H1 (cell line): ENCODE data around the gene ARMC6. TPM values are rescaled to one million over a fixed set of nuclear protein-coding genes. Genes with fewer than 3 reads are reported as not detected.

Source experiments
- CTCF ChIA-PET: fragments of 300-600 bp; sonication (Branson Sonifier 250); formaldehyde crosslinking; loops from one replicate; lab custom pipeline; 2021; ENCODE audit not compliant: partially characterized antibody; lab: Charles Lee
- POLR2A ChIA-PET: fragments of 300-600 bp; sonication (Branson Sonifier 250); formaldehyde crosslinking; loops from one replicate; lab custom pipeline; 2021; ENCODE audit warnings: inconsistent platforms; ENCODE audit not compliant: partially characterized antibody; lab: Charles Lee
- DNase-seq, 2 experiments: peaks; one replicate each; pipeline versions ENCODE4 v3.0.0 to v3.0.0-alpha.2; 2010 to 2022; ENCODE audit warnings: low spot score in 2 of 2, low read depth in 1 of 2, mixed read lengths in 1 of 2
- FAIRE-seq: peaks from 2 replicates; lab custom pipeline; 2011; peaks lifted over from hg19 to GRCh38; lab: Jason Lieb, UNC
- H2AFZ ChIP-seq: 2 replicates; pipeline ENCODE4 v1.8.1; 2012; ENCODE audit warnings: low read length, inconsistent platforms
- H2AK5ac ChIP-seq: 2 replicates; pipeline ENCODE4 v1.6.1; 2013; ENCODE audit warnings: low read depth, low read length
- H2BK120ac ChIP-seq: replicated peaks from 2 replicates; pipeline ENCODE3; 2013; ENCODE audit warnings: low read depth, low read length, inconsistent platforms
- H2BK12ac ChIP-seq: 2 replicates; pipeline ENCODE4 v1.6.1; 2013; ENCODE audit warnings: low read depth, low read length
- H2BK15ac ChIP-seq: 2 replicates; pipeline ENCODE4 v1.6.1; 2013; ENCODE audit warnings: low read length
- H2BK20ac ChIP-seq: 2 replicates; pipeline ENCODE4 v1.6.1; 2013; ENCODE audit warnings: low read length
- H2BK5ac ChIP-seq: 2 replicates; pipeline ENCODE4 v1.6.1; 2013; ENCODE audit warnings: low read depth, low read length
- H3K14ac ChIP-seq: 2 replicates; pipeline ENCODE4 v1.6.1; 2013; ENCODE audit warnings: inconsistent platforms; ENCODE audit not compliant: insufficient read length
- H3K18ac ChIP-seq: 2 replicates; pipeline ENCODE4 v1.6.1; 2013; ENCODE audit warnings: low read length; ENCODE audit errors: extremely low read depth
- H3K23ac ChIP-seq: 2 replicates; pipeline ENCODE4 v1.6.1; 2013; ENCODE audit warnings: inconsistent platforms; ENCODE audit not compliant: insufficient read length
- H3K23me2 ChIP-seq: 2 replicates; pipeline ENCODE4 v1.6.1; 2013; ENCODE audit warnings: low read depth, low read length
- H3K27ac ChIP-seq: 2 replicates; pipeline ENCODE4 v1.6.1; 2011; ENCODE audit warnings: low read depth, low read length, inconsistent platforms
- H3K27me3 ChIP-seq, 4 experiments: replicated peaks in 1 of 4; 1 replicate in 1 of 4; 2 replicates in 3 of 4; pipeline versions ENCODE4 v1.6.1 to v1.8.1; 2011 to 2013; ENCODE audit warnings: low read length in 3 of 4, mild to moderate bottlenecking in 3 of 4, inconsistent platforms in 2 of 4, mixed read lengths in 2 of 4, moderate library complexity in 1 of 4; ENCODE audit not compliant: control insufficient read depth in 3 of 4, insufficient read depth in 3 of 4; ENCODE audit errors: extremely low read depth in 1 of 4
- H3K36me3 ChIP-seq, 4 experiments: 2 replicates each; pipeline versions ENCODE4 v1.6.1 to v1.8.1; 2011 to 2013; ENCODE audit warnings: mild to moderate bottlenecking in 4 of 4, low read length in 3 of 4, moderate library complexity in 2 of 4, control low read depth in 1 of 4, inconsistent platforms in 1 of 4; ENCODE audit not compliant: insufficient read depth in 4 of 4, control insufficient read depth in 2 of 4
- H3K4ac ChIP-seq: replicated peaks from 2 replicates; pipeline ENCODE3; 2013; ENCODE audit warnings: low read length, low read depth, mixed read lengths, inconsistent platforms; ENCODE audit not compliant: insufficient read length
- H3K4me1 ChIP-seq, 4 experiments: replicated peaks in 1 of 4; 1 replicate in 1 of 4; 2 replicates in 3 of 4; pipeline versions ENCODE4 v1.6.1 to v1.8.1; 2011 to 2013; ENCODE audit warnings: low read length in 3 of 4, inconsistent platforms in 2 of 4, mixed read lengths in 1 of 4; ENCODE audit not compliant: insufficient read depth in 4 of 4, control insufficient read depth in 3 of 4
- H3K4me2 ChIP-seq, 2 experiments: 2 replicates each; pipeline versions ENCODE4 v1.6.1 to v1.8.1; 2011 to 2013; ENCODE audit warnings: low read depth in 2 of 2, low read length in 2 of 2, control low read depth in 1 of 2, inconsistent platforms in 1 of 2, mild to moderate bottlenecking in 1 of 2; ENCODE audit not compliant: insufficient read depth in 1 of 2
- H3K4me3 ChIP-seq, 4 experiments: fragments of 200-600, 300-600 bp in 1 of 4; sonication (generic), shearing (Covaris generic), sonication (Bioruptor Twin) in 1 of 4; 2 replicates each; pipeline versions ENCODE4 v1.5.1 to v1.8.1; 2011 to 2016; ENCODE audit warnings: low read length in 4 of 4, low read depth in 3 of 4, control low read depth in 2 of 4, inconsistent platforms in 2 of 4, mild to moderate bottlenecking in 2 of 4, mixed read lengths in 1 of 4, moderate library complexity in 1 of 4; ENCODE audit not compliant: insufficient read depth in 2 of 4; ENCODE audit errors: extremely low read depth in 1 of 4
- H3K56ac ChIP-seq: replicated peaks from 2 replicates; pipeline ENCODE3; 2013; ENCODE audit warnings: low read depth, mild to moderate bottlenecking, mixed read lengths, low read length, inconsistent platforms; ENCODE audit not compliant: insufficient read length
- H3K79me1 ChIP-seq: 2 replicates; pipeline ENCODE4 v1.6.1; 2013; ENCODE audit warnings: low read depth, low read length, control low read depth
- H3K79me2 ChIP-seq, 2 experiments: 2 replicates each; pipeline versions ENCODE4 v1.6.1 to v1.8.1; 2012 to 2013; ENCODE audit warnings: low read length in 2 of 2, mild to moderate bottlenecking in 2 of 2, inconsistent platforms in 1 of 2; ENCODE audit not compliant: insufficient read depth in 2 of 2, control insufficient read depth in 1 of 2
- H3K9ac ChIP-seq, 4 experiments: replicated peaks in 1 of 4; 1 replicate in 1 of 4; 2 replicates in 3 of 4; pipeline versions ENCODE4 v1.6.1 to v1.8.1; 2011 to 2013; ENCODE audit warnings: low read depth in 3 of 4, low read length in 3 of 4, control low read depth in 2 of 4, mild to moderate bottlenecking in 2 of 4, moderate library complexity in 2 of 4, inconsistent platforms in 1 of 4; ENCODE audit errors: extremely low read depth in 1 of 4
- H3K9me3 ChIP-seq, 2 experiments: 2 replicates each; pipeline versions ENCODE4 v1.6.1 to v1.8.1; 2012 to 2013; ENCODE audit warnings: mild to moderate bottlenecking in 2 of 2, moderate library complexity in 2 of 2, control low read depth in 1 of 2, inconsistent platforms in 1 of 2, low read depth in 1 of 2, low read length in 1 of 2, mixed read lengths in 1 of 2; ENCODE audit not compliant: insufficient read depth in 2 of 2
- H4K20me1 ChIP-seq, 2 experiments: replicated peaks in 1 of 2; 2 replicates each; pipeline versions ENCODE3 to v1.8.1; 2011 to 2013; ENCODE audit warnings: inconsistent platforms in 2 of 2, low read length in 2 of 2, mild to moderate bottlenecking in 1 of 2; ENCODE audit not compliant: insufficient read depth in 2 of 2, control insufficient read depth in 1 of 2
- H4K5ac ChIP-seq: 2 replicates; pipeline ENCODE4 v1.6.1; 2013; ENCODE audit warnings: low read length, low read depth, mixed read lengths, inconsistent platforms; ENCODE audit not compliant: insufficient read length
- H4K8ac ChIP-seq: 2 replicates; pipeline ENCODE4 v1.8.0; 2013; ENCODE audit warnings: mild to moderate bottlenecking, moderate library complexity, low read length, inconsistent platforms; ENCODE audit not compliant: insufficient read depth; ENCODE audit errors: extremely low read depth
- H4K91ac ChIP-seq: replicated peaks from 2 replicates; pipeline ENCODE3; 2013; ENCODE audit warnings: low read length, mixed read lengths, inconsistent platforms; ENCODE audit not compliant: insufficient read length
- CBX5 ChIP-seq: fragments of 300-800, 300-1000 bp; sonication (generic); IDR thresholded peaks from 2 replicates; pipeline ENCODE4 v1.7.1; 2016; ENCODE audit warnings: antibody characterized with exemption, low read length, low read depth
- CREB1 ChIP-seq: IDR thresholded peaks from 2 replicates; pipeline ENCODE4 v1.6.1; 2012; ENCODE audit warnings: inconsistent platforms
- E2F6 ChIP-seq: IDR thresholded peaks from 2 replicates; pipeline ENCODE4 v1.6.1; 2012; ENCODE audit warnings: inconsistent platforms
- EP300 ChIP-seq, 2 experiments: IDR thresholded peaks; 1 replicate in 1 of 2; 2 replicates in 1 of 2; pipeline ENCODE4 v1.6.1; 2011 to 2012; ENCODE audit warnings: low read depth in 2 of 2, low read length in 2 of 2, mild to moderate bottlenecking in 2 of 2, borderline replicate concordance in 1 of 2, inconsistent platforms in 1 of 2, moderate library complexity in 1 of 2
- FOSL1 ChIP-seq: IDR thresholded peaks from 2 replicates; pipeline ENCODE4 v1.6.1; 2011; ENCODE audit warnings: mild to moderate bottlenecking, low read depth, low read length, moderate library complexity; ENCODE audit not compliant: insufficient read depth
- HDAC6 ChIP-seq: IDR thresholded peaks from one replicate; pipeline ENCODE4 v1.7.1; 2012; ENCODE audit warnings: low read depth, mild to moderate bottlenecking, inconsistent platforms, low read length, moderate library complexity
- MAFK ChIP-seq: IDR thresholded peaks from 2 replicates; pipeline ENCODE4 v1.6.1; 2012; ENCODE audit warnings: low read depth, mild to moderate bottlenecking, improper control_type of control experiment, low read length
- SAP30 ChIP-seq: fragments of 300-600 bp; sonication (generic); IDR thresholded peaks from 2 replicates; pipeline ENCODE4 v1.7.1; 2012; ENCODE audit warnings: low read length, moderate library complexity, mild to moderate bottlenecking, inconsistent platforms; ENCODE audit not compliant: insufficient read depth, insufficient replicate concordance
- WGBS, 2 experiments: shearing (Covaris generic) in 1 of 2; methylation state at CpG; one replicate each; pipeline versions ENCODE4 v1.1.6 to v1.1.7; 2013 to 2015; ENCODE audit warnings: low lambda C conversion rate in 2 of 2, mixed read lengths in 2 of 2, inconsistent platforms in 1 of 2, low coverage in 1 of 2, missing lambda C conversion rate in 1 of 2; ENCODE audit not compliant: insufficient replicate concordance in 2 of 2, insufficient coverage in 1 of 2, insufficient read length in 1 of 2; ENCODE audit errors: extremely low coverage in 1 of 2, missing lambda C conversion rate in 1 of 2; 5-methylcytosine and 5-hydroxymethylcytosine counted together
- polyA plus RNA-seq, 7 experiments: library from polyadenylated mRNA; depleted of rRNA in 3 of 7; stranded (reverse) in 5 of 7; unstranded in 2 of 7; fragments of >200 nt in 5 of 7; fragments of 200-250 nt in 2 of 7; gene quantifications; 1 replicate in 5 of 7; 2 replicates in 1 of 7; 4 replicates in 1 of 7; pipeline versions ENCODE4 v1.2.1 to v1.2.3, GENCODE V29; 2011 to 2013; ENCODE audit warnings: missing spikeins in 2 of 7, mixed read lengths in 2 of 7
- total RNA-seq: library from RNA; stranded (reverse); fragmentation: NEBNext Ultra II Directional; extraction: Animal tissue kit (Norgen Biotek cat#: 25700); gene quantifications from 2 replicates; pipeline ENCODE4 v1.2.1, GENCODE V29; 2021

The ARMC6 gene
- total and polyA plus RNA-seq, 2 of the 8 experiments (the other 6 are each of a cell fraction or from before 2014, with no cell fraction given), result 67.1 to 68.3 TPM

- no peak overlapping the region for H3K4ac ChIP-seq
- no peak overlapping the region for H3K4me3 ChIP-seq
- H2BK5ac ChIP-seq, result no peak overlapping the region
- H4K5ac ChIP-seq, result no peak overlapping the region
- no peak overlapping the region for H2BK15ac ChIP-seq
- H2BK120ac ChIP-seq, result no peak overlapping the region
- H3K56ac ChIP-seq, result no peak overlapping the region
- ChIA-PET POLR2A (interaction anchor here (0.7 to 6.4 kb wide), 5 partner anchors 9 to 14 kb away, joined by 3 to 26 read pairs (median 4); no protein-coding TSS in a partner anchor), CTCF (interaction anchor here (0.7 to 3.0 kb wide), 4 partner anchors 15 to 105 kb away, joined by 4 to 9 read pairs (median 4); no protein-coding TSS in a partner anchor)
- peaks cover 2 to 10% of the 10 kb centered on the region in 2 experiments for H4K20me1 ChIP-seq
- no peak overlapping the region for H3K27ac ChIP-seq
- whole genome bisulfite sequencing, 2 experiments, result 94% methylated on average over 5 of the region's 5 CpGs; no CpG with 5 or more reads in 1 of the 2 experiments
- no peaks in the 10 kb centered on the region for H3K4me1 ChIP-seq
- H2AFZ ChIP-seq, result no peak overlapping the region
- no peak overlapping the region for H3K23ac ChIP-seq
- H3K9me3 ChIP-seq, result no peaks in the 10 kb centered on the region
- no peak for DNase-seq
- no peaks in the 10 kb centered on the region for H3K27me3 ChIP-seq
- H4K8ac ChIP-seq, result no peak overlapping the region
- no peaks in the 10 kb centered on the region for H3K79me2 ChIP-seq
- H2BK12ac ChIP-seq, result no peak overlapping the region
- H3K23me2 ChIP-seq, result no peaks in the 10 kb centered on the region; the same call in 1 of the 2 replicates
- H3K14ac ChIP-seq, result no peak overlapping the region
- H4K91ac ChIP-seq, result no peak overlapping the region
- FAIRE-seq, result no peak
- H3K79me1 ChIP-seq, result no peaks in the 10 kb centered on the region; the same call in 1 of the 2 replicates
- H3K36me3 ChIP-seq, result peaks cover 20 to 66% (median 51%) of the 10 kb centered on the region in 4 experiments
- no peak overlapping the region for H3K18ac ChIP-seq
- no peak overlapping the region for H2AK5ac ChIP-seq
- H3K4me2 ChIP-seq, result no peak overlapping the region
- H3K9ac ChIP-seq, result no peak overlapping the region
- no peak overlapping the region for H2BK20ac ChIP-seq
- TF ChIP-seq EP300 (IDR thresholded peaks at IDR 0.05; ENCODE audit: borderline replicate concordance in 1 of 2, low read depth in 2 of 2, low read length in 2 of 2) (no peak), MAFK (no peak), SAP30 (no peak), CBX5 (no peak), HDAC6 (no peak), E2F6 (no peak), CREB1 (no peak), FOSL1 (no peak)
Measured at GRCh38 chr19:19010551-19010950, 22.9 kb upstream of the ARMC6 start.
